ENCODE measurements around the gene SMYD3. TPM values are rescaled to one million over a fixed set of nuclear protein-coding genes. Genes with fewer than 3 reads are reported as not detected.
"Not testable (repeated sequence)": the region's sequence is repeated elsewhere in the genome, so short reads cannot be mapped to it uniquely, and the experiment has no call there.

The SMYD3 gene
- total RNA-seq, 1 donor from 2014 or later: 24.2 TPM

- Mint-ChIP-seq H3K4me1 (no peaks in the 10 kb centered on the region), H3K4me3 (no peak overlapping the region), H3K36me3 (ENCODE audit: low read depth) (no peaks in the 10 kb centered on the region), H3K27me3 (ENCODE audit: low read depth) (no peaks in the 10 kb centered on the region), H3K9me3 (no peaks in the 10 kb centered on the region), H3K27ac (ENCODE audit: unreplicated experiment) (no peak overlapping the region)
- no peak for TF ChIP-seq CTCF (conservative IDR thresholded peaks at IDR 0.05)
- DNase-seq (ENCODE audit: low read depth, low spot score): no peak
Observed at GRCh38 chr1:245979589-245979988, 527.5 kb downstream of the SMYD3 start.

- no peak for TF ChIP-seq CTCF (conservative IDR thresholded peaks at IDR 0.05)
- Mint-ChIP-seq H3K27me3 (ENCODE audit: low read depth) (no peaks in the 10 kb centered on the region), H3K4me3 (no peak overlapping the region), H3K27ac (ENCODE audit: unreplicated experiment) (no peak overlapping the region), H3K4me1 (no peaks in the 10 kb centered on the region), H3K9me3 (no peaks in the 10 kb centered on the region), H3K36me3 (ENCODE audit: low read depth) (no peaks in the 10 kb centered on the region)
- no peak for DNase-seq (ENCODE audit: low read depth, low spot score)
Observed at GRCh38 chr1:245978915-245979314, 528.2 kb downstream of the SMYD3 start.

GRCh38 chr1:245972476-245972875, 534.6 kb downstream of the SMYD3 start:
- H3K9me3 Mint-ChIP-seq: no peaks in the 10 kb centered on the region
- no peak overlapping the region for H3K4me3 Mint-ChIP-seq

GRCh38 chr1:245971711-245972085, 535.4 kb downstream of the SMYD3 start:
- H3K4me1 Mint-ChIP-seq: peaks cover 10% of the 10 kb centered on the region
- no peaks in the 10 kb centered on the region for H3K36me3 Mint-ChIP-seq (ENCODE audit: low read depth)
- no peaks in the 10 kb centered on the region for H3K9me3 Mint-ChIP-seq
- TF ChIP-seq CTCF (conservative IDR thresholded peaks at IDR 0.05): no peak
- DNase-seq (ENCODE audit: low read depth, low spot score): no peak
- no peaks in the 10 kb centered on the region for H3K27me3 Mint-ChIP-seq (ENCODE audit: low read depth)
- H3K4me3 Mint-ChIP-seq: no peak overlapping the region
- no peak overlapping the region for H3K27ac Mint-ChIP-seq (ENCODE audit: unreplicated experiment)

More at GRCh38 chr1:245972476-245972875, 534.6 kb downstream of the SMYD3 start:
- Mint-ChIP-seq H3K4me1 (peaks cover 10% of the 10 kb centered on the region), H3K27me3 (ENCODE audit: low read depth) (no peaks in the 10 kb centered on the region), H3K36me3 (ENCODE audit: low read depth) (no peaks in the 10 kb centered on the region), H3K27ac (ENCODE audit: unreplicated experiment) (no peak overlapping the region)
- DNase-seq (ENCODE audit: low read depth, low spot score): no peak
- no peak for TF ChIP-seq CTCF (conservative IDR thresholded peaks at IDR 0.05)

GRCh38 chr1:245971076-245971710, 535.9 kb downstream of the SMYD3 start:
- H3K27me3 Mint-ChIP-seq (ENCODE audit: low read depth); H3K36me3 Mint-ChIP-seq (ENCODE audit: low read depth); H3K27ac Mint-ChIP-seq (ENCODE audit: unreplicated experiment); H3K4me1 Mint-ChIP-seq; DNase-seq (ENCODE audit: low read depth, low spot score); H3K4me3 Mint-ChIP-seq; H3K9me3 Mint-ChIP-seq: not testable (repeated sequence)

GRCh38 chr1:245969283-245969682, 537.8 kb downstream of the SMYD3 start:
- Mint-ChIP-seq H3K27ac (ENCODE audit: unreplicated experiment) (peak overlapping the region; percentile 36), H3K36me3 (ENCODE audit: low read depth) (no peaks in the 10 kb centered on the region), H3K4me3 (no peak overlapping the region), H3K27me3 (ENCODE audit: low read depth) (no peaks in the 10 kb centered on the region), H3K9me3 (no peaks in the 10 kb centered on the region), H3K4me1 (peaks cover 10% of the 10 kb centered on the region)
- TF ChIP-seq CTCF (conservative IDR thresholded peaks at IDR 0.05): no peak
- DNase-seq (ENCODE audit: low read depth, low spot score): no peak
